T47D (cell line): ENCODE data around the gene SEMA3D.

Experiments used
- DNase-seq, 2 experiments: peaks; one replicate each; pipeline versions ENCODE4 v3.0.0 to v3.0.0-alpha.2; 2011 to 2012; ENCODE audit warnings: low read depth in 1 of 2, low spot score in 1 of 2
- JUND ChIP-seq: IDR thresholded peaks from 2 replicates; pipeline ENCODE4 v1.6.1; 2012; ENCODE audit warnings: low read depth
- in situ Hi-C: cut with HindIII; loops from 2 replicates; pipeline ENCODE4 v1.10.0; 2016; ENCODE audit warnings: low sequenced_read_pairs, low pct_unique_long_range_greater_than_20kb

SEMA3D gene

DNA sequence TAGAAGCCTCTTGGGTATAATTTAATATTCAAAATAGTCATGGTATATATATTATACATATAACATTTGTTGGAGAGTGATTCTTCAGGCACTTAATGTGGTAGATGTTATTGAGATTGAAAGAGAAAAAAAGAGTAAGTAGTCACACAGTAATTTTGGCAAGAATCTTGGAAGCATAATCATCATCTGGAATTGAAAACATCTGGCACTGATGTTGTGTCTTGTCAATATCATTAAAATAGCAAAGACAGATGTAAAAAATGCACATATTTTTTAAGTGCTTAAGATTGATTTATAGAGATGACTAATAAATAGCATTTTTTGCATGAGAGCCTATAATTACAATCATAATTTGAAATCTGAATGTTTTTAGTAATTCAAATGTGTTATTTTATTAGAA lies 9.5 kb downstream of the SEMA3D start:
- in situ Hi-C loops: no loop called here
- TF ChIP-seq JUND: no peak
- no peak for DNase-seq

DNA sequence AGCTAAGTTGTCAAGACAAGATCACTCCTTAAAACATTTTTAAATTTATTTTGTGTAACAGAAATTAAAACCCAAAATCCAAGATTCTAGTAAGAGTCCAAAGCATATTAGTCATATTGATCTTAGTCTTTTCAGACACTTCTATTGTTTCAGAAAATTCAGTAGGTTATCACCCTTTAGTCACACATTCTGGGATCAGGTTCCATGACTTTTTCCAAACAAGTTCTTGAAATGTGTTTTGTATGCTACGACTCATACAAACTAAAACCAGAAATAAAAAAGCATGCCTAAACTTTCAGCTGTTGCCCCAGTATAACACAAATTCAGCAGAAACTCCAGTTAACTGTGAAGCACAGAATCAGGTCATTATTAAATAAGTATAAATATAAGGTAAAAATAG lies 10.7 kb downstream of the SEMA3D start:
- in situ Hi-C loops: no loop called here
- TF ChIP-seq JUND: no peak
- DNase-seq: no peak

DNA sequence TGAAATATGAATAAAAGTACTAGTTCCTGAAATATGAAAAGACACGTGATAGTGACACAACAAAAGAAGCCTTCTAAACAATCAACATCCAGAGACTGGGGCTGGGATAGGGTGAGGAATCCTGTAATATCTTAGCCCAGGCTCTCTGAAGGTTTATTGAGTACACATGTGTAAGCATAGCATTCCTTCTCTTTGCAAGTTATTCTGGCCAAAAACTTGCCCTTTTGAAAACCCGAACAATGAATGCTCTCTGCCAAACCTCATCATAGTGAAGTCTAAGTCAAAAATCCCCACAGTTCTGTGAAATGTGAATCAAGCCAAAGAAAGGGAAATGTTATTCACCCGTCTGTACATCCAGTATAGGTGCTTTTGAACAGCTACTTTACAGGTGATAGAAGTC lies 11.6 kb downstream of the SEMA3D start:
- TF ChIP-seq JUND: no peak
- DNase-seq: no peak
- in situ Hi-C loops: no loop called here

DNA sequence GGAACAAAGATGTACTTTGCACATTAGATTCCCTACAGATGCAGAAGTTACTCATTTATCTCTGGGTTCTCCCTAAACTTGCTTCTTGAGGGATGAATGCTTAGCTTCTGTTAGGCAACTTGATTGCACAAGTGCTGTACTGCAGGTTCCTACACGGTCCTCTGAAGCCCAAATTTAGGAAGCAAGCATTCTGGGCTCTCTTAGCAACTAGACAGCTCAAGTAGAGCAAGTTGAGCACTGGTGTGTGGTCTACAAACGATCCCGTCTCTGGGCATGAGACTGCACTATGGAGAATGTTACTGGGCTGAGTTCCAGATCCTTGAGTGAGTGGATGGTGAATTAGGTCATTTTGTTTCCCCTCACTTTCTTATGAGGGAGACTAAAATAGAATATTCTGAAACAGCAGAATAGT lies 14.3 kb downstream of the SEMA3D start:
- DNase-seq: no peak
- no peak for TF ChIP-seq JUND

DNA sequence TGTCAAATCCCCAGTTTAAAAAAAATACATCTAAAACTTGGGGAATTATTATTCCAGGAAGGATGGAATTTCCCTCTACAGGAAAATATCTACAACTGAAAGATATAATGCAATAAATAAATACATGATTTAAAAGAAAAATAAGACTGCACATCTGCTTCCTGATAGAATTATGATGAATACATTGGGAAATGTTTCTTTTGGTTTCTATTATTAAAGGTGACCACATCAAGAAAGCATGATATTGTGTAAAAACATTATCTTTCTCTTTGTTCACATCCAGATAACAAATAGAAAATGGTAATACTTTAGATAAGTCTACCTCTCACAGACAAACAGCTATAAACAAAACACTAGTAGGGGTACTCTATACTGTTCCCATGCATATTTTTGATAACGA lies 19.2 kb downstream of the SEMA3D start:
- in situ Hi-C loops: no loop called here
- no peak for DNase-seq
- TF ChIP-seq JUND: no peak

More for the DNA sequence above, 14.3 kb downstream of the SEMA3D start:
- in situ Hi-C loops: no loop called here

DNA sequence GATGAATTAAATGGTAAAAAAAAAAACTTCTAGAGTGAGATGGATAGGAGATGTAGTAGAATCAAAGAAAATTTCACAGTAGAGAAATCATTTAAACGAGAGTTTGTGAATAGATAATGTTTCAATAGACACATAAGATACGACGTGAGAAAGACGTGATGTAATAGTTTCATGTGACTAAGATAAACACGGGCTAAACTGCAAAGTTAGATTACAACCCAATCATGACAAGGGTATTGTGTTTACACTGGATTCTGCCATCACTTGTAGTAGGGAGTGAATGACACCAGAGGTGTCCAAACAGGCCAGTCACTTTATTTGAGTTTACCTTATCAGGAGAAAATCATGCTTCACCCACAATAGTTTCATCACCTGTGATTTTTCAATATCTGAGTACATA lies 21.6 kb downstream of the SEMA3D start:
- in situ Hi-C loops: no loop called here
- no peak for TF ChIP-seq JUND
- DNase-seq: no peak

DNA sequence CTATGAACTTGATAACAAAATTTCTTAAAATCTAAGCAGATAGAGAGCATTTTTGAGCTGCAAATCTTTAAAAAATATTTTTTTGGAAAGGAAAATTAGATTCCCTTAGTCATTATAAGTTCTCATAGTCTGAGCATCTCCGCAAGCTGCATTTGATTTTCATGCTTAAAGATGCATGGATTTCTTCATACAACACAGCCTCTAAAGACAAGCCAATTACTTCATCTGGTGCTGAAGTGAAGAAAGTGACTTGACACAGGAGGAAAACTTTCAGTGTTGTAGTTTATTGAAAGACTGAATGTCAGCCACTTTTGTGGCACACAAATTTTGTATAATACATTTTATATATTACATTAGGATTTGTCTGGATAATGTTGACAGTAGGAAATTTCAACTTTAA lies 22.5 kb downstream of the SEMA3D start:
- TF ChIP-seq JUND: no peak
- in situ Hi-C loops: no loop called here
- DNase-seq: no peak

DNA sequence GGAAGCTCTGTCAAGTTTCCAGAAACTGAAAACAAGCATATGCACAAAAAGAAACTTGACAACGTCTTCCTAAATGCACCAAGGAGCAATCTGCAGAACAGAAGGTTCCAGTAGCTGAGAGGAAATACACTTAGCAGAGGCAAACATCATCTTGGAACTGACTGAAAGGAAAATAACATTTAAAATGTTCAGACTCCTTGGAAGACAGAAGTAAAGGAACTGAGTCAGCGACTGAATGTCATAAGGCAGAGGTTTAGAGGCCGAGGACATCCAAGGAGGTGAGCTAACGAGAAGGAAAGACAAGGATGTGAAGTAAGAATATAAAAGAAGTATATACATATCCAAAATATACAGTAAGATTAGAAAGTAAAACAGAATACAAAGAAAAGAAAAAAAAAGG lies 24.1 kb downstream of the SEMA3D start:
- no peak for TF ChIP-seq JUND
- in situ Hi-C loops: no loop called here
- no peak for DNase-seq

DNA sequence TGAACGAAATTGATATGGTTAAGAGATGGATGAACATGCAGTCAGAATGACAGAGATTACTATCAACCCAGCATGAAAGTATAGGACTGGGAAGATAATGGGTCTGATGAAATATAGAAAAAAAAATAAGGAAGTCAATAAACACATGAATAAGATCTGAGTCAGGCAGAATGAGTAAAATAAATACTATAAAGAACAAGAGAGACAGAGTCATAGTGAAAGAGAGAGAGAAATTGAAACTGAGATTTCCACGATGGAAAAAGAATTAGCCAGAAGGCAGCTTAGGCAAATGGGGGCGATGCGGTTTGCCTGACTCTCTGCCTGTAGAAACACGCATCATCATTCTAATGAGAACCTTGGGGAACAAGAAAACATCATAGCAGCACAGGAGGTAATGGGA lies 26.6 kb downstream of the SEMA3D start:
- no peak for TF ChIP-seq JUND
- DNase-seq: no peak
- in situ Hi-C loops: no loop called here

DNA sequence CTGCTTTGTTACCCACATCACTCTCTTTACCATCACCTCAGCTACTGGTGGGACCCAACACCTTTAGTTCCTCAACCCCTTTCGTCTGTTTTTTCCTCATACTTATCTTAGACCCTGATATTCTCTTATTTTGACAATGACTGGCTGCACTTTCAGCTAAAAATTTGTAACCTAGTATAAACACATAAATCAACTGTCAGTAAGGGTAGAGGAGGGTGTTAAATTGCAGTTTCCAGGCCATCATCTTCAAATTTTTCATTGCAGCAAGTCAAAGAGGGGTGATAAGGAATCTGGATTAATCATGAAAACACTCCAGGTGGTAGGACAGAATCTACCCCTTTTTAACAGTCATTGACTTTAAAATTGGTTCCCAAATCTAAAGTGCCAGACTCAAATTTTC lies 27.9 kb downstream of the SEMA3D start:
- TF ChIP-seq JUND: no peak
- DNase-seq: no peak
- in situ Hi-C loops: no loop called here

DNA sequence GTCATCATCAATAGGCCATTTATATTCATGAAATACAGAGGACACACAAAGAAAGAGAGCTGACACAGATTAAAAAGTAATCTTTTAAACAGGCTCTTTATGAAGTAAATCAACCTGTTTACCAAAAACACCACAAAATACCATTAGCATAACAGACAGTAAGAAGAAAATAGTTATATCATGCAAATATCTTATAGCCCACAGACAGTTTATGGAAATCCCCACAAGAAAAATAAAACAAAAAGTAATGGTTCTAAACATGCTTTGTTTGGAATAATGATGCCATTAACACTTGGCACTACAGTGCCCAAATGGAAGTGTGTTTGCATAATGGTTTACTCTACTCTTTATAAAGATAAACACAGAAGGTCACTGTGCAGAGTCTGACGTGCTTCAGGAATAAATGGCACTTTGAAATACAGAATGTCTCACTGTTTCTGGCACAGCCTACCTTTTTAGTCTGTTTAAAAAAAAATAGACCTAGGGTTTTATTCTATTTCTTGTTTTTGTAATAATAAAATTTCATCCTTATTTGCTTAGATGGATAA lies 30.1 kb downstream of the SEMA3D start:
- in situ Hi-C loops: no loop called here
- no peak for DNase-seq
- TF ChIP-seq JUND: no peak

DNA sequence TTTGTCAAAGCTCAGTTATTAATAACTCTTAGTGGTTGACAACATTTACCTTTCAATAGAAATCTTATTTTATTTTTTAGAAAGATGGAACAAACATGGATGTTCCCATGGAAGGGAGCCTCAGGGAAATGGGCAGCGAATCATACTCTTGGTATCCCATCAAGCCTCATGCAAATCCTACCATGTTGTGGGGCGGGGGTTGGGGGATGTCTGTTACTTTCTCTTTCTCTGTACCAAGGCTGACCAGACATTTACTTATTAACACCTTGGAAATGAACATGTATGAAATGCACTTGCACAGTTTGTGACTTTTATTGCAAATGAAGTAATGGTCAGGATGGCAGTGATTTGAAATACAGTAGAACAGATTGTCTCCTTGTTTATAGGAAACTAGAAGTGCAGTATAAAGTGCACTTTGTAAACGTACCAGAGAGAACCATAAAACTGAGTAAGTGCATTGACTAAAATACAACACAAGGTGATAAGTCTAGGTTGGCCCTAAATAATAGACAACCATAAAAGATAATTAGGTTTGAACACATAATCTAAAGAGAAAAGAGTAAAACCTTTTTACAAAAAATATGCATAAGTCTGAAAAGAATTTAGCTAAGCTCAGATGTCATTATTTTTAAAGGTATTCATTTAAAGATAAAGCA lies 32.4 kb downstream of the SEMA3D start:
- no peak for DNase-seq
- no peak for TF ChIP-seq JUND
- in situ Hi-C loops: no loop called here

DNA sequence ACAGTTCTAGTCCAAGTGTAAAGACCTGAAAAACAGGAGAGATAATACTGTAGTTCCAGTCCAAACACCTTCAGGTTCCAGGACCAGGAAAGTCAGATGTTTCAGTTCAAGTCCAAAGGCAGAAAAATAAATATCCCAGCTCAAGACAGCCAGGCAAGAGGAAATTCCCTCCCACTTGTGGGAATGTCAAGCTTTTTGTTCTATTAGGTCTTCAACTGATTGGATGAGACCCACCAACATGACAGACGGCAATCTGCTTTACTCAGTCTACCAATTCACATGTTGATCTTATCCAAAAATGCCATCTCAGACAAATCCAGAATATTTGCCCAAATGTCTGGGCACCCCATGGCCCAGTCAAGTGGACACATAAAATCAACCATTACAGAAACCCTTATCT lies 33.1 kb downstream of the SEMA3D start:
- DNase-seq: no peak
- in situ Hi-C loops: no loop called here
- TF ChIP-seq JUND: no peak

DNA sequence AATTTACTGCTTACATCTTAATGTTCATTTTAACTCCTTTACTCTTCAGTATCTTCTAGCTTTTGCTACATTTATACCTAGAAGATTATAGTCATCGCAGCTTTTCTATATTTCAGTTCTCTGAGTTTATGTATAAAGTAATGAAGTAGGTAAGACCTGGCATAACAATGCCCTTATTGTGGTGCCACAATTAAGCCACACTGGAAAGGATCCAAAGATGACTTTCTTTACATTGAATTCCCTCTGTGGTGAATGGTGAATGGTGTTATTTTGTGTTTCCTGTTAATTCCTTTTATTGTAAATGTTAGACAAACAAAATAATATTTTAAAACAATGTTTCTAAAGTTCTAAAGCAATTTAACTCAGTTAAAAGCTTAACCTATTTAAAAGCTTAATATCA lies 36.2 kb downstream of the SEMA3D start:
- no peak for DNase-seq
- TF ChIP-seq JUND: no peak
- in situ Hi-C loops: no loop called here
